CD4-positive, alpha-beta T cell treated with Interleukin-17A for 4 hours (primary cell): ENCODE data around the gene BEND3.
A peak's percentile ranks its signal among the peaks of the same experiment; 100 is the strongest.

Source experiments
- DNase-seq: peaks from one replicate; pipeline ENCODE4 v3.0.0-alpha.2; 2020; ENCODE audit warnings: mixed read lengths

BEND3 gene

GRCh38 chr6:107080036-107080435 lies 35.3 kb downstream of the BEND3 start:
- DNase-seq = no peak

GRCh38 chr6:107079429-107079828 lies 35.9 kb downstream of the BEND3 start:
- no peak for DNase-seq

- no peak for DNase-seq
Measured at GRCh38 chr6:107077710-107078109, 37.6 kb downstream of the BEND3 start.

GRCh38 chr6:107075951-107076381 lies 39.3 kb downstream of the BEND3 start:
- no peak for DNase-seq

- no peak for DNase-seq
Measured at GRCh38 chr6:107070686-107071085, 44.6 kb downstream of the BEND3 start.

GRCh38 chr6:107069631-107070548 lies 45.4 kb downstream of the BEND3 start:
- no peak for DNase-seq

GRCh38 chr6:107068691-107069630 lies 46.4 kb downstream of the BEND3 start:
- DNase-seq = no peak

- no peak for DNase-seq
Measured at GRCh38 chr6:107066697-107067659, 48.3 kb downstream of the BEND3 start.

GRCh38 chr6:107064579-107065065 lies 50.7 kb downstream of the BEND3 start:
- DNase-seq = no peak

GRCh38 chr6:107062691-107063090 lies 52.6 kb downstream of the BEND3 start:
- no peak for DNase-seq

GRCh38 chr6:107061125-107062020 lies 53.9 kb downstream of the BEND3 start:
- peak; percentile 11 for DNase-seq

- DNase-seq = no peak
Measured at GRCh38 chr6:107060704-107061103, 54.6 kb downstream of the BEND3 start.

- no peak for DNase-seq
Measured at GRCh38 chr6:107059606-107060005, 55.7 kb downstream of the BEND3 start.

GRCh38 chr6:107057679-107058078 lies 57.6 kb downstream of the BEND3 start:
- DNase-seq = no peak

- DNase-seq = no peak
Measured at GRCh38 chr6:107056796-107057195, 58.5 kb downstream of the BEND3 start.

- no peak for DNase-seq
Measured at GRCh38 chr6:107047807-107048206, 67.5 kb downstream of the BEND3 start.

GRCh38 chr6:107045826-107046675 lies 69.3 kb downstream of the BEND3 start:
- DNase-seq = no peak

- DNase-seq = no peak
Measured at GRCh38 chr6:107033126-107033525, 82.2 kb downstream of the BEND3 start.

- no peak for DNase-seq
Measured at GRCh38 chr6:107032051-107032450, 83.3 kb downstream of the BEND3 start.

- no peak for DNase-seq
Measured at GRCh38 chr6:107030151-107030550, 85.2 kb downstream of the BEND3 start.
